H1 (cell line): ENCODE results near the gene MAP6. TPM values are rescaled to one million over a fixed set of nuclear protein-coding genes. Genes with fewer than 3 reads are reported as not detected.

Experiments used
- BRCA1 ChIP-seq: IDR thresholded peaks from 2 replicates; pipeline ENCODE4 v1.6.1; 2012; ENCODE audit warnings: low read depth, low read length, improper control_type of control experiment
- CEBPB ChIP-seq: IDR thresholded peaks from 2 replicates; pipeline ENCODE4 v1.6.1; 2012; ENCODE audit warnings: low read depth, low read length
- CHD7 ChIP-seq: fragments of 300-600 bp; sonication (generic); IDR thresholded peaks from 2 replicates; pipeline ENCODE4 v1.7.1; 2012; ENCODE audit warnings: low read length, moderate library complexity, mild to moderate bottlenecking, inconsistent platforms; ENCODE audit not compliant: insufficient replicate concordance
- EGR1 ChIP-seq: IDR thresholded peaks from 2 replicates; pipeline ENCODE4 v1.6.1; 2011; ENCODE audit warnings: low read depth, low read length, borderline replicate concordance
- EZH2 ChIP-seq: fragments of 200-600 bp; sonication (generic); IDR thresholded peaks from 2 replicates; pipeline ENCODE4 v1.7.1; 2012; ENCODE audit warnings: low read depth, mild to moderate bottlenecking, moderate library complexity, low read length, inconsistent platforms; ENCODE audit not compliant: severe bottlenecking
- POLR2A ChIP-seq, 2 experiments: IDR thresholded peaks; 1 replicate in 1 of 2; 2 replicates in 1 of 2; pipeline ENCODE4 v1.6.1; 2011; ENCODE audit warnings: low read depth in 2 of 2, low read length in 2 of 2, mild to moderate bottlenecking in 2 of 2; ENCODE audit errors: control extremely low read depth in 1 of 2
- POLR2AphosphoS5 ChIP-seq: IDR thresholded peaks from 2 replicates; pipeline ENCODE4 v1.6.1; 2011; ENCODE audit warnings: low read depth, low read length
- POU5F1 ChIP-seq: IDR thresholded peaks from 2 replicates; pipeline ENCODE4 v1.6.1; 2011; ENCODE audit warnings: low read depth, mild to moderate bottlenecking, low read length, moderate library complexity
- SAP30 ChIP-seq: fragments of 300-600 bp; sonication (generic); IDR thresholded peaks from 2 replicates; pipeline ENCODE4 v1.7.1; 2012; ENCODE audit warnings: low read length, moderate library complexity, mild to moderate bottlenecking, inconsistent platforms; ENCODE audit not compliant: insufficient read depth, insufficient replicate concordance
- SP4 ChIP-seq: IDR thresholded peaks from 2 replicates; pipeline ENCODE4 v1.6.1; 2012; ENCODE audit warnings: low read length, inconsistent platforms
- SUZ12 ChIP-seq: fragments of 200-600 bp; sonication (generic); IDR thresholded peaks from 2 replicates; pipeline ENCODE4 v1.6.1; 2012; ENCODE audit warnings: mild to moderate bottlenecking, inconsistent platforms, low read length, moderate library complexity, mixed read lengths
- YY1 ChIP-seq: IDR thresholded peaks from 2 replicates; pipeline ENCODE4 v1.6.1; 2011; ENCODE audit warnings: low read depth, mild to moderate bottlenecking, low read length
- polyA plus RNA-seq, 7 experiments: library from polyadenylated mRNA; depleted of rRNA in 3 of 7; stranded (reverse) in 5 of 7; unstranded in 2 of 7; fragments of >200 nt in 5 of 7; fragments of 200-250 nt in 2 of 7; gene quantifications; 1 replicate in 5 of 7; 2 replicates in 1 of 7; 4 replicates in 1 of 7; pipeline versions ENCODE4 v1.2.1 to v1.2.3, GENCODE V29; 2011 to 2013; ENCODE audit warnings: missing spikeins in 2 of 7, mixed read lengths in 2 of 7
- total RNA-seq: library from RNA; stranded (reverse); fragmentation: NEBNext Ultra II Directional; extraction: Animal tissue kit (Norgen Biotek cat#: 25700); gene quantifications from 2 replicates; pipeline ENCODE4 v1.2.1, GENCODE V29; 2021
- TF ChIP-seq, protein P1 (sequence below): IDR thresholded peaks from 2 replicates; pipeline ENCODE4 v1.6.1; 2012; ENCODE audit warnings: inconsistent platforms

MAP6 gene
- total and polyA plus RNA-seq, 2 of the 8 experiments (the other 6 are each of a cell fraction or from before 2014, with no cell fraction given) = 0.54 to 0.89 TPM

DNA sequence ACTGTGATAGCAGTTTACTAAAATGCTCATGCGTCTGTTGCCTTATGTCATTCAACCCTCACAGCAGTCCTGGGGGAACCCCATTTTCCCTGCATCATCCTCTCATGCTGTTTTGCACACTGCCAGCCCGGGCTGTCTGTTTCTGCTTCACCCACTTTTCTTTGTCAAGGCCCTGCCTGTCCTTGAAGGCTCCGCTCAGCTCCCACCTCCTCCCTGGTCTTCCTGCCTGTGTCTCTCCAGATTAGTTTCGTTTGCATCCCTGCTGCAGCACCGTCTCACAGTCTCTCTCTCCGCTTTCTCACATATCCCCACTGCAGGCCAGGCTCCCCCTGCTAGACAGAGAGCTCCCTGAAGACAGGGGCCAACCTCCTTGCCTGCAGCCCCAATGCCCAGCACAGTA, 76.9 kb downstream of the MAP6 start (continued):
- TF ChIP-seq CHD7 (no peak), SUZ12 (no peak), POLR2AphosphoS5 (no peak), BRCA1 (no peak), YY1 (no peak), EZH2 (no peak), POLR2A (IDR thresholded peaks at IDR 0.05; ENCODE audit: control extremely low read depth in 1 of 2, low read depth in 2 of 2, low read length in 2 of 2) (no peak), SAP30 (no peak), EGR1 (no peak), POU5F1 (no peak), SP4 (no peak), CEBPB (no peak)
- TF ChIP-seq, protein P1, sequence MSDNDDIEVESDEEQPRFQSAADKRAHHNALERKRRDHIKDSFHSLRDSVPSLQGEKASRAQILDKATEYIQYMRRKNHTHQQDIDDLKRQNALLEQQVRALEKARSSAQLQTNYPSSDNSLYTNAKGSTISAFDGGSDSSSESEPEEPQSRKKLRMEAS = no peak
